NK-92 (cell line): ENCODE data around the gene PPFIBP2.

Experiments used
- DNase-seq: peaks from one replicate; lab custom pipeline; 2025; ENCODE audit not compliant: unreplicated experiment; lab: John Stamatoyannopoulos, UW

The PPFIBP2 gene

GRCh38 chr11:7513234-7514098 is at the start of gene PPFIBP2:
PPFIBP2 (plus strand) TSS chr11:7513999; CDS start chr11:7549476, 35,477 bp downstream.
- DNase-seq, result no peak

- DNase-seq, result no peak
Observed at GRCh38 chr11:7467652-7468051, 46.1 kb upstream of the PPFIBP2 start.

- no peak for DNase-seq
Observed at GRCh38 chr11:7469351-7469865, 44.4 kb upstream of the PPFIBP2 start.

- no peak for DNase-seq
Observed at GRCh38 chr11:7471071-7471470, 42.7 kb upstream of the PPFIBP2 start.

GRCh38 chr11:7473717-7474116 is 40.1 kb upstream of the PPFIBP2 start:
- DNase-seq, result no peak

- no peak for DNase-seq
Observed at GRCh38 chr11:7480113-7480512, 33.7 kb upstream of the PPFIBP2 start.

GRCh38 chr11:7484131-7484530 is 29.7 kb upstream of the PPFIBP2 start:
- DNase-seq, result no peak

- DNase-seq, result no peak
Observed at GRCh38 chr11:7484645-7485044, 29.2 kb upstream of the PPFIBP2 start.

GRCh38 chr11:7485186-7486097 is 28.4 kb upstream of the PPFIBP2 start, which contains the start of gene OLFML1:
OLFML1 (plus strand) TSS chr11:7485506; CDS start chr11:7485876, 370 bp downstream.
- DNase-seq, result no peak

GRCh38 chr11:7486098-7486780 is 27.6 kb upstream of the PPFIBP2 start:
- DNase-seq, result no peak

GRCh38 chr11:7486781-7487140 is 27.0 kb upstream of the PPFIBP2 start:
- no peak for DNase-seq

GRCh38 chr11:7487360-7487759 is 26.4 kb upstream of the PPFIBP2 start:
- DNase-seq, result no peak

- DNase-seq, result no peak
Observed at GRCh38 chr11:7488681-7489080, 25.1 kb upstream of the PPFIBP2 start.

GRCh38 chr11:7489376-7489775 is 24.4 kb upstream of the PPFIBP2 start:
- DNase-seq, result no peak

GRCh38 chr11:7490054-7490453 is 23.7 kb upstream of the PPFIBP2 start:
- DNase-seq, result no peak

- no peak for DNase-seq
Observed at GRCh38 chr11:7490535-7490934, 23.3 kb upstream of the PPFIBP2 start.

GRCh38 chr11:7492253-7492652 is 21.5 kb upstream of the PPFIBP2 start:
- no peak for DNase-seq

- DNase-seq, result no peak
Observed at GRCh38 chr11:7493670-7494069, 20.1 kb upstream of the PPFIBP2 start.

- no peak for DNase-seq
Observed at GRCh38 chr11:7494086-7494745, 19.6 kb upstream of the PPFIBP2 start.

- no peak for DNase-seq
Observed at GRCh38 chr11:7495882-7496551, 17.8 kb upstream of the PPFIBP2 start.
